EL (cell line): Measurements from ENCODE around the gene FAM184A.
"Not testable (repeated sequence)": the region's sequence is repeated elsewhere in the genome, so short reads cannot be mapped to it uniquely, and the experiment has no call there.

Source experiments
- DNase-seq: peaks from one replicate; pipeline ENCODE4 v3.0.0-alpha.2; 2016

The FAM184A gene

GRCh38 chr6:119078376-119079282, at the start of gene FAM184A:
Gene FAM184A (minus strand): TSS chr6:119078664. CDS start chr6:119078299, 365 bp downstream.
- peak; percentile 47 for DNase-seq

GRCh38 chr6:119127627-119128026, 49.2 kb upstream of the FAM184A start:
- DNase-seq: no peak

GRCh38 chr6:119126826-119127225, 48.4 kb upstream of the FAM184A start:
- DNase-seq: no peak

- DNase-seq: no peak
Observed at GRCh38 chr6:119126140-119126539, 47.7 kb upstream of the FAM184A start.

GRCh38 chr6:119125576-119125975, 47.1 kb upstream of the FAM184A start:
- no peak for DNase-seq

- no peak for DNase-seq
Observed at GRCh38 chr6:119124079-119124824, 45.8 kb upstream of the FAM184A start.

GRCh38 chr6:119122336-119122735, 43.9 kb upstream of the FAM184A start:
- no peak for DNase-seq

- DNase-seq: no peak
Observed at GRCh38 chr6:119121367-119121766, 42.9 kb upstream of the FAM184A start.

- peak; percentile 40 for DNase-seq
Observed at GRCh38 chr6:119119989-119120388, 41.5 kb upstream of the FAM184A start.

GRCh38 chr6:119119062-119119461, 40.6 kb upstream of the FAM184A start:
- DNase-seq: not testable (repeated sequence)

- DNase-seq: no peak
Observed at GRCh38 chr6:119116712-119117281, 38.3 kb upstream of the FAM184A start.

- no peak for DNase-seq
Observed at GRCh38 chr6:119113961-119114360, 35.5 kb upstream of the FAM184A start.

GRCh38 chr6:119112812-119113530, 34.5 kb upstream of the FAM184A start:
- DNase-seq: no peak

- peak; percentile 52 for DNase-seq
Observed at GRCh38 chr6:119110601-119111548, 32.4 kb upstream of the FAM184A start.

GRCh38 chr6:119109654-119110325, 31.3 kb upstream of the FAM184A start:
- no peak for DNase-seq

- no peak for DNase-seq
Observed at GRCh38 chr6:119108076-119108475, 29.6 kb upstream of the FAM184A start.

GRCh38 chr6:119105282-119105681, 26.8 kb upstream of the FAM184A start:
- DNase-seq: no peak

GRCh38 chr6:119102901-119103300, 24.4 kb upstream of the FAM184A start:
- no peak for DNase-seq

- DNase-seq: no peak
Observed at GRCh38 chr6:119100115-119100514, 21.7 kb upstream of the FAM184A start.

- not testable (repeated sequence) for DNase-seq
Observed at GRCh38 chr6:119097815-119098361, 19.4 kb upstream of the FAM184A start.
